Esophagus squamous epithelium (tissue), 5 donors: ENCODE results near the gene CNIH2. TPM values are rescaled to one million over a fixed set of nuclear protein-coding genes. Genes with fewer than 3 reads are reported as not detected.

ENCODE experiments used
- DNase-seq: peaks from one replicate; lab custom pipeline; 2025; lab: John Stamatoyannopoulos, UW
- H3K27ac ChIP-seq, 4 donors: fragments of 200-600 bp; sonication (generic); one replicate each; pipeline ENCODE4 v1.5.1; 2016 to 2019; ENCODE audit warnings: mild to moderate bottlenecking in 1 of 4
- H3K27me3 ChIP-seq, 4 donors: fragments of 200-600 bp; sonication (generic); 1 replicate in 3 of 4; 2 replicates in 1 of 4; pipeline versions ENCODE4 v1.5.1 to v1.6.0; 2017 to 2021; ENCODE audit warnings: antibody characterized with exemption in 1 of 4
- H3K36me3 ChIP-seq, 3 donors: fragments of 200-600 bp; sonication (generic); one replicate each; pipeline ENCODE4 v1.5.1; 2016 to 2019
- H3K4me1 ChIP-seq, 3 donors: fragments of 200-600 bp; sonication (generic); one replicate each; pipeline ENCODE4 v1.5.1; 2017 to 2019
- H3K4me3 ChIP-seq, 4 donors: fragments of 200-600 bp; sonication (generic); 1 replicate in 3 of 4; 2 replicates in 1 of 4; pipeline ENCODE4 v1.5.1; 2016 to 2019; ENCODE audit warnings: mild to moderate bottlenecking in 2 of 4, moderate library complexity in 1 of 4
- H3K9me3 ChIP-seq, 3 donors: fragments of 200-600 bp; sonication (generic); one replicate each; pipeline ENCODE4 v1.5.1; 2016 to 2019
- POLR2A ChIP-seq, 4 donors: fragments of 450-650 bp; IDR thresholded peaks; one replicate each; pipeline ENCODE4 v1.6.1; 2017; ENCODE audit warnings: antibody characterized with exemption in 4 of 4, mild to moderate bottlenecking in 4 of 4, moderate library complexity in 3 of 4
- WGBS, 2 donors: methylation state at CpG; one replicate each; pipeline ENCODE4 v1.1.5; 2018; 5-methylcytosine and 5-hydroxymethylcytosine counted together
- intact Hi-C: fragments of 100-400 bp; cut with DNase I; formaldehyde crosslinking; loops from one replicate; pipeline ENCODE4 v1.15.0; 2022
- total RNA-seq, 4 donors: library from RNA; depleted of rRNA; stranded (reverse); fragments of >200 nt; gene quantifications; one replicate each; pipeline ENCODE4 v1.1.0, GENCODE V29; 2016
- TF ChIP-seq, protein P1 (sequence below), 6 experiments: fragments of 450-650 bp in 4 of 6; fragments of 200-600 bp in 2 of 6; sonication (generic) in 2 of 6; IDR thresholded peaks; one replicate each; pipeline ENCODE4 v1.5.1; 2016 to 2019; ENCODE audit warnings: antibody characterized with exemption in 6 of 6, mild to moderate bottlenecking in 4 of 6, moderate library complexity in 4 of 6
- donor health status: DM: yes; HTN: yes; CAD: no.

CNIH2 gene
- total RNA-seq, 4 donors from 2014 or later = 0.48 to 0.70 TPM; not detected in 2

DNA sequence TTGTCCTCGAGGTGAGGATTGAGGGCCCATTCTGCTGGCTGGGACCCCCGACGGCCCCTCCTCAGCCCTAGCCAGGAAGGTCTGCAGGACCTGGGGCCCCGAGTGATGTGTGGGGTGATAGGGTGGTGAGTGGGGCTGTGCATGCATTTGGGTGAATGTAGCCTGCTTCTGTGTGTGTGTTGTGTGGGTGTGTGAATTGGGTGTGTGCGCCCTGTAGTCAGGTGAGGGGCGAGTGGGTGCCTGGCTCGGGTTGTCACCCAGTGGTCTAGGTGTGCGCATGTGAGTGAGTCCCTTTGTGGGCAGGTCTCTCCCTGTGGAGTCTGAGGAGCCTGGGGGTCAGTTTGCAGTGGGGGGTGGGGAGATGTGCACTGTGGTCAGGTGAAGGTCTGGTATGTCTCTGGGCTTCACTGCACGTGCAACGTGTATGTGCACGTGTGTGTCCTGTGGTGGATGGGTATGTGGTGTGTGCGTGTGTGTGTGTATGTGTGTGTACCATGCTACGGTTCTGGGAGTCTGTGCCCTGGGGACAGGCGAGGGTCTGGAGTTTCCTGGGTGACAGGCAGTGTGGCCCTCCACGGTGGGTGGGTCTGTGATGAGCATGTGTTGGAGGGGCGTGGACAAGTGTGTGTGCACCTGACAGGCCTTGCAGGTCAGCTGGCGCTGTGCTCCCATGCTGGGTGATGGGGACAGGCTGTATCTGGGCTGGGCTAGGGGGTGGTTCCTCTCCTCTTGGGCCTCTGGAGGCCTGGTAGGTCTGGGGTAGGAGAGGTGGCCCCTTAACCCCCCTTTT, 14.8 kb downstream of the CNIH2 start:
- 38 to 41% methylated on average over 12 to 14 of the region's 17 CpGs for WGBS, 2 donors
- intact Hi-C loops = no loop called here

DNA sequence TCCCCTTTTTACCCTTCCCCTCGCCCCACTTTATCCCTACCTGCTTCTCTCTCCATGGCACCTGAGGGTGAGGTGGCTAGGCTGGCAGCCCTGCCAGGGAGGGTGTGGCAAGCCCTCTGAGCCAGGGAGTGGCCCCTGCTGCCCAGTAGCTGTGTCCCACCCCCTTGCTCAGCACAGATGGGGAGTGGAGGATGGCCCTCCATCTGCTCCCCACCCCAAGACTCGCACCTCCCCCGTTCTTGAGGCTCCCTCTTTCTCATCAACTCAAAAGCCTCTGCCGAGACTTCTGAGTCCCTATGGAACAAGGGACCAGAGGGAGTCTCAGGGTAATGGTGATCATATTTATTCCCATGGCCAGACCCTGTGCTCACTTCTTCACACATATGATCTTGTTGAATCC, 15.4 kb downstream of the CNIH2 start:
- H3K9me3 ChIP-seq = no peaks in the 10 kb centered on the region
- intact Hi-C loops = no loop called here
- no peaks in the 10 kb centered on the region for H3K36me3 ChIP-seq
- WGBS, 2 donors = 60 to 64% methylated on average over 4 of the region's 4 CpGs
- peaks cover 6 to 69% (median 10%) of the 10 kb centered on the region in 4 donors for H3K27me3 ChIP-seq
- H3K4me1 ChIP-seq = peaks cover 14 to 31% (median 15%) of the 10 kb centered on the region in 3 donors
- H3K27ac ChIP-seq = no peak overlapping the region
- TF ChIP-seq, protein P1, sequence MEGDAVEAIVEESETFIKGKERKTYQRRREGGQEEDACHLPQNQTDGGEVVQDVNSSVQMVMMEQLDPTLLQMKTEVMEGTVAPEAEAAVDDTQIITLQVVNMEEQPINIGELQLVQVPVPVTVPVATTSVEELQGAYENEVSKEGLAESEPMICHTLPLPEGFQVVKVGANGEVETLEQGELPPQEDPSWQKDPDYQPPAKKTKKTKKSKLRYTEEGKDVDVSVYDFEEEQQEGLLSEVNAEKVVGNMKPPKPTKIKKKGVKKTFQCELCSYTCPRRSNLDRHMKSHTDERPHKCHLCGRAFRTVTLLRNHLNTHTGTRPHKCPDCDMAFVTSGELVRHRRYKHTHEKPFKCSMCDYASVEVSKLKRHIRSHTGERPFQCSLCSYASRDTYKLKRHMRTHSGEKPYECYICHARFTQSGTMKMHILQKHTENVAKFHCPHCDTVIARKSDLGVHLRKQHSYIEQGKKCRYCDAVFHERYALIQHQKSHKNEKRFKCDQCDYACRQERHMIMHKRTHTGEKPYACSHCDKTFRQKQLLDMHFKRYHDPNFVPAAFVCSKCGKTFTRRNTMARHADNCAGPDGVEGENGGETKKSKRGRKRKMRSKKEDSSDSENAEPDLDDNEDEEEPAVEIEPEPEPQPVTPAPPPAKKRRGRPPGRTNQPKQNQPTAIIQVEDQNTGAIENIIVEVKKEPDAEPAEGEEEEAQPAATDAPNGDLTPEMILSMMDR (IDR thresholded peaks at IDR 0.05) = no peak
- TF ChIP-seq POLR2A (IDR thresholded peaks at IDR 0.05) = no peak
- H3K4me3 ChIP-seq = no peak overlapping the region
- DNase-seq = no peak

More for the DNA sequence above, 14.8 kb downstream of the CNIH2 start:
- no peaks in the 10 kb centered on the region for H3K9me3 ChIP-seq
- peaks cover 6 to 69% (median 10%) of the 10 kb centered on the region in 4 donors for H3K27me3 ChIP-seq
- peak overlapping the region in 1 of 4 donors; percentile 67 for H3K4me3 ChIP-seq
- peaks cover 20 to 37% (median 21%) of the 10 kb centered on the region in 3 donors for H3K4me1 ChIP-seq
- TF ChIP-seq, protein P1 (IDR thresholded peaks at IDR 0.05) = no peak
- no peak for TF ChIP-seq POLR2A (IDR thresholded peaks at IDR 0.05)
- H3K27ac ChIP-seq = no peak overlapping the region
- H3K36me3 ChIP-seq = no peaks in the 10 kb centered on the region
- DNase-seq = no peak

DNA sequence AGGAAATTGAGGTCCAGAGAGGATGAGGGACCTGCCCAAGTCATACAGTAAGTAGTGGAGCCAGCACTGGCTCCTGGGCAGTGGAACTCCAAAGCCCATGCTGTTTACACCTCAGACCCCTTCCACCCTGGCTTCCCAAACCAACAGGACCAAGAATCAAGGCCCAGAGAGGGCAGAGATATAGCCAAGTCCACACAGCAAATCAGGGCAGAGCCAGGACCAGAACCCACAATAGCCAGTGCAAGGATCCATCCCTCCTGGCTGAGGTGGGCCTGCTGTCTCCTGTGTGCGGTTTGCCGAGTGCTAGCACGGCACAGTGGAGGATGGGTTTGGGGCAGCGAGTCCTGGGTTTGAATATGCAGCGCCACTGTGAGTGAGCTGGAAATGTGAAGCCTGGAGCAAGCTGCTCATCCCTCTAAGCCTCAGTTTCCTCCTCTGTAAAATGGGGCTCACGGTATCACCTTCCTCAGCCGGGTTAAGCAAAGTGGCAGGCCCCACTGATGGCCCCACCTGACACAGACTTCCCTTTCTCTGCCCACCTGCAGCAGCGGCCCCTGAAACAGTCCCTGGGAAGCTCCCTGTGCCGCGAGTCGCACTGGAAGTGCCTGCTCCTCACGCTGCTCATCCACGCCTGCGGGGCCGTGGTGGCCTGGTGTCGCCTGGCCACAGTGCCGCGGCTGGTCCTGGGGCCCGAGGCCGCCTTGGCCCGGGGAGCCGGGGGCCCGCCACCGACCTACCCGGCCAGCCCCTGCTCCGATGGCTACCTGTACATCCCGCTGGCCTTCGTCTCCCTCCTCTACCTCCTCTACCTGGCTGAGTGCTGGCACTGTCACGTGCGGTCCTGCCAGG, 16.0 kb downstream of the CNIH2 start:
- WGBS, 2 donors = 75 to 91% methylated on average over 6 to 7 of the region's 30 CpGs
- Histone ChIP-seq H3K4me1 (peaks cover 13 to 29% (median 14%) of the 10 kb centered on the region in 3 donors), H3K9me3 (no peaks in the 10 kb centered on the region), H3K27me3 (peaks cover 6 to 69% (median 10%) of the 10 kb centered on the region in 4 donors), H3K4me3 (no peak overlapping the region), H3K27ac (no peak overlapping the region), H3K36me3 (no peaks in the 10 kb centered on the region)
- intact Hi-C loops = no loop called here
- no peak for TF ChIP-seq POLR2A (IDR thresholded peaks at IDR 0.05)
- TF ChIP-seq, protein P1 (IDR thresholded peaks at IDR 0.05) = no peak
- DNase-seq = no peak

DNA sequence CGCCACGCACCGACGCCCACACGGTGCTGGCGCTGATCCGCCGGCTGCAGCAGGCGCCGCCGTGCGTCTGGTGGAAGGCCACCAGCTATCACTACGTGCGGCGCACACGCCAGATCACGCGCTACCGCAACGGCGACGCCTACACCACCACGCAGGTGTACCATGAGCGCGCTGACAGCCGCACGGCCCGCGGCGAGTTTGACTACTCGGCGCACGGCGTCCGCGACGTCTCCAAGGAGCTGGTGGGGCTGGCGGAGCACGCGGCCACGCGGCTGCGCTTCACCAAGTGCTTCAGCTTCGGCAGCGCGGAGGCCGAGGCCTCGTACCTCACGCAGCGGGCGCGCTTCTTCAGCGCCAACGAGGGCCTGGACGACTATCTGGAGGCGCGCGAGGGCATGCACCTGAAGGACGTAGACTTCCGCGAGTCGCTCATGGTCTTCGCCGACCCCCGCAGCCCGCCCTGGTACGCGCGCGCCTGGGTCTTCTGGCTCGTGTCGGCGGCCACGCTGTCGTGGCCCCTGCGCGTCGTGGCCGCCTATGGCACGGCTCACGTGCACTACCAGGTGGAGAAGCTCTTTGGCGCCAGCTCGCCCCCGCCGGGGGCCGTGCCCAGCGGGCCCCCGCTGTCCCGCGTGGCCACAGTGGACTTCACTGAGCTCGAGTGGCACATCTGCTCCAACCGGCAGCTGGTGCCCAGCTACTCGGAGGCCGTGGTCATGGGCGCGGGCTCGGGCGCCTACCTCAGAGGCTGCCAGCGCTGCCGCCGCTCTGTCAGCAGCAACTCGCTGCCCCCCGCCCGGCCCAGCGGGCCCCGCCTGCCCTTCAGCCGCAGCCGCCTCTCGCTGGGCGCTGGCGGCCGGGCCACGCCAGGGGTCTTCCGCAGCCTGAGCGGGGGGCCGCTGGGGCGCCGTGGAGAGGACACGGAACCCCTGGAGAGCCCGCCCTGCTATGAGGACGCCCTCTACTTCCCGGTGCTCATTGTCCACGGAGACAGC, 16.9 kb downstream of the CNIH2 start:
- peaks cover 6 to 69% (median 10%) of the 10 kb centered on the region in 4 donors for H3K27me3 ChIP-seq
- H3K27ac ChIP-seq = no peak overlapping the region
- no peak overlapping the region for H3K4me3 ChIP-seq
- WGBS, 2 donors = 87% methylated on average over 18 of the region's 123 CpGs; no CpG with 5 or more reads in 1 of the 2 donors
- DNase-seq = no peak
- no peaks in the 10 kb centered on the region for H3K9me3 ChIP-seq
- intact Hi-C loops = no loop called here
- H3K36me3 ChIP-seq = no peaks in the 10 kb centered on the region
- TF ChIP-seq, protein P1 (IDR thresholded peaks at IDR 0.05) = no peak
- TF ChIP-seq POLR2A (IDR thresholded peaks at IDR 0.05) = no peak
- peaks cover 8 to 22% (median 9%) of the 10 kb centered on the region in 3 donors for H3K4me1 ChIP-seq
